Thoracic aorta (tissue), 2 donors: ENCODE measurements around the gene TPPP. TPM values are rescaled to one million over a fixed set of nuclear protein-coding genes. Genes with fewer than 3 reads are reported as not detected.

Source experiments
- ATAC-seq: fragments of 150-250 bp; one replicate; pipeline ENCODE4 v1.8.0; 2017; ENCODE audit warnings: low read depth; ENCODE audit not compliant: insufficient number of reproducible peaks, low FRiP score
- DNase-seq: peaks from one replicate; pipeline ENCODE4 v3.0.0-alpha.2; 2020; ENCODE audit warnings: low spot score
- H3K27ac ChIP-seq, 2 donors: fragments of 200-600 bp; sonication (generic); 1 replicate in 1 of 2; 2 replicates in 1 of 2; pipeline ENCODE4 v1.5.1; 2016; ENCODE audit warnings: mild to moderate bottlenecking in 2 of 2, moderate library complexity in 2 of 2
- H3K27me3 ChIP-seq: fragments of 200-600 bp; sonication (generic); replicated peaks from 2 replicates; pipeline ENCODE4 v1.6.0; 2016; ENCODE audit warnings: mild to moderate bottlenecking; ENCODE audit not compliant: insufficient read depth
- H3K36me3 ChIP-seq: fragments of 200-600 bp; sonication (generic); one replicate; pipeline ENCODE4 v1.5.1; 2016
- H3K4me1 ChIP-seq, 2 donors: fragments of 200-600 bp; sonication (generic); 1 replicate in 1 of 2; 2 replicates in 1 of 2; pipeline versions ENCODE4 v1.5.1 to v1.6.0; 2016; ENCODE audit warnings: low read depth in 2 of 2, mild to moderate bottlenecking in 1 of 2; ENCODE audit not compliant: control insufficient read depth in 1 of 2
- H3K4me3 ChIP-seq: fragments of 200-600 bp; sonication (generic); 2 replicates; pipeline ENCODE4 v1.5.1; 2016; ENCODE audit warnings: mild to moderate bottlenecking
- H3K9me3 ChIP-seq: fragments of 200-600 bp; sonication (generic); 2 replicates; pipeline ENCODE4 v1.5.1; 2016
- total RNA-seq, 2 donors: library from RNA; depleted of rRNA; stranded (reverse); fragments of >200 nt; gene quantifications; one replicate each; pipeline versions ENCODE4 v1.1.0 to v1.2.3, GENCODE V29; 2016
- TF ChIP-seq, protein P1 (sequence below): fragments of 200-600 bp; sonication (generic); IDR thresholded peaks from one replicate; pipeline ENCODE4 v1.5.1; 2019; ENCODE audit warnings: antibody characterized with exemption

The TPPP gene
- total RNA-seq, 2 donors from 2014 or later = 9.9 to 13.0 TPM

DNA sequence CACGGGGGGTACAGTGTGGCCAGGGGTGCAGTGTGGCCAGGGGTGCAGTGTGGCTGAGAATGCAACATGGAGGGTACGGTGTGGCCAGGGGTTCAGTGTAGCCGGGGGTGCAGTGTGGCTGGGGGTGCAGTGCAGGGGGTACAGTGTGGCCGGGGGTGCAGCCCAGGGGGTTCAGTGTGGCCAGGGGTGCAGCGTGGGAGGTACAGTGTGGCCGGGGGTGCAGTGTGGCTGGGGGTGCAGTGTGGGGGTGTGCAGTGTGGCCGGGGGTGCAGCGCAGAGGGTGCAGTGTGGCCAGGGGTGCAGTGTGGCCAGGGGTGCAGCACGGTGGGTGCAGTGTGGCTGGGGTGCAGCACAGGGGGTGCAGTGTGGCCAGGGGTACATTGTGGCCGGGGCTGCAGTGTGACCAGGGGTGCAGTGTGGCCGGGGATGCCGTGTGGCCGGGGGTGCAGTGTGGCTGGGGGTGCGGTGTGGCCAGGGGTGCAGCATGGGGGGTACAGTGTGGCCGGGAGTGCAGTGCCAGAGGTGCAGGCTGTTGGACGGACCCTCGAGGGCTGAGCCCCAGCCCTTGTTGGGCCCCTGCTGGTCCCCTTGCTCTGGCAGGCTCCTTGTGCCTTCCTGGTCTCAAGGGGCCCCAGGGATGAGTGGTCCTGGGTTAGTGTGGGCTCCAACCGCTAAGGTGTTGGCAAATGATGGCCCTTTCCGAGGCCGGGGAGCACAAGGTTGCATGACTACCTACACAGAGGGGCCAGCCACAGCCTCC, 17.9 kb downstream of the TPPP start:
- no peak for DNase-seq
- H3K4me1 ChIP-seq = peaks cover 28 to 38% of the 10 kb centered on the region in 2 donors

DNA sequence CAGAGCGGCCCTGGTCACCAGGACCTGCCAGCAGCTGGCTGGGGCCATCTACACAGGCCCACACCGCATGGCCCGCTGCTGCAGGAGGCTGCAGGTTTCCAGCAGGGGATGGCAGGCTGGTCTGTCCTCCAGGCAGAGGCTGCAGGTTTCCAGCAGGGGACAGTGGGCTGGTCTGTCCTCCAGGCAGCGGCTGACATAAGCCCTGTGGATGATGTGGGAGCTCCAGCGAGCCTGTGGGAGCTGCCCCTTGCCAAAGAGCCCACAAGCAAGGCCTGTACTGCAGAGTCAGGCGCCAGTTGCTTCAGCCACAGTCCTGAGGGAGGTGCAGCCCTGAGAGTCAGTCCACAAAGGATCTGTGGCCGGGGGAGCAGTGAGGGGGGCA, 18.5 kb downstream of the TPPP start:
- no peak overlapping the region for H3K27ac ChIP-seq

More for the DNA sequence above, 17.9 kb downstream of the TPPP start:
- H3K36me3 ChIP-seq = no peaks in the 10 kb centered on the region
- no peak for ATAC-seq
- TF ChIP-seq, protein P1, sequence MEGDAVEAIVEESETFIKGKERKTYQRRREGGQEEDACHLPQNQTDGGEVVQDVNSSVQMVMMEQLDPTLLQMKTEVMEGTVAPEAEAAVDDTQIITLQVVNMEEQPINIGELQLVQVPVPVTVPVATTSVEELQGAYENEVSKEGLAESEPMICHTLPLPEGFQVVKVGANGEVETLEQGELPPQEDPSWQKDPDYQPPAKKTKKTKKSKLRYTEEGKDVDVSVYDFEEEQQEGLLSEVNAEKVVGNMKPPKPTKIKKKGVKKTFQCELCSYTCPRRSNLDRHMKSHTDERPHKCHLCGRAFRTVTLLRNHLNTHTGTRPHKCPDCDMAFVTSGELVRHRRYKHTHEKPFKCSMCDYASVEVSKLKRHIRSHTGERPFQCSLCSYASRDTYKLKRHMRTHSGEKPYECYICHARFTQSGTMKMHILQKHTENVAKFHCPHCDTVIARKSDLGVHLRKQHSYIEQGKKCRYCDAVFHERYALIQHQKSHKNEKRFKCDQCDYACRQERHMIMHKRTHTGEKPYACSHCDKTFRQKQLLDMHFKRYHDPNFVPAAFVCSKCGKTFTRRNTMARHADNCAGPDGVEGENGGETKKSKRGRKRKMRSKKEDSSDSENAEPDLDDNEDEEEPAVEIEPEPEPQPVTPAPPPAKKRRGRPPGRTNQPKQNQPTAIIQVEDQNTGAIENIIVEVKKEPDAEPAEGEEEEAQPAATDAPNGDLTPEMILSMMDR = no peak
- H3K27ac ChIP-seq = no peak overlapping the region
- no peaks in the 10 kb centered on the region for H3K27me3 ChIP-seq
- no peaks in the 10 kb centered on the region for H3K9me3 ChIP-seq
- no peak overlapping the region for H3K4me3 ChIP-seq

DNA sequence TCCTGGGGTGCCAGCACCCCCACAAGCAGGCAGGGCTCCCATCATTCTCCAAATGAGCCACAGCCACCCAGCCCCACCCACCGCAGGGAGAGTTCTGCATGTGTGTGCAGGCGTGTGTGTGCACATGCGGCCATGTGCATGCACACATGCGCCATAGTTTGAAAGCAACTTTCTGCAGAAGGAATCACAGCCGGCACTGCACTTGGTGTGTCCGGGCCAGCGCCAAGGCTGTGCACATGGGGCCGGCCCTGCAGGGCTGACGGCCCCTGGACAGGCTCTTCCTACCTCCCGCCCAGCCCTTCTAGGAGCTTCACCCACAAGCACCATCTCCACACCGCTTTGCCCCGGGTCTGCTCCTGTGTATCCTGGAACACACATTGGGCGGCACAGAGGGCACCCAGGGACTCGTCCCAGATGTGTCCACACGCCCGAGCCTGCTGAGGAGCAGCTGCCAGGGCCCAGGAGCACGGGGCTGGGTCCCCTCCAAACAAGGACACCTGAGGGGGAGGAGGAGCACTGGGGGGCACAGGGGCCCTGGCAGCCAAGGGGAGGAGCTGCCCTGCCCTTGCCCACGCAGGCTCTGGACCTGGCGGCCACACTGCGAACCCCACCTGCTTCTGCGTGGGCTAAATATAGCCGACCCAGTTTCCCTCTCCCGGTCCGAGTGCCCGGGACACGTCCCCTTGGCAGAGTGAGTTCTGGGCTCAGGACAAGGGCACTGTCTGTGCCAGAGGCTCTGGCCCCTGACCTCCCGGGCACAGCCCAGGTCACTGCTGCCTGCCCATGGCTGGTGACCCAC, 19.1 kb downstream of the TPPP start:
- DNase-seq = no peak
- ATAC-seq = no peak

More for the DNA sequence above, 18.5 kb downstream of the TPPP start:
- Histone ChIP-seq H3K4me3 (no peak overlapping the region), H3K4me1 (peaks cover 28 to 38% of the 10 kb centered on the region in 2 donors), H3K9me3 (no peaks in the 10 kb centered on the region), H3K27me3 (no peaks in the 10 kb centered on the region), H3K36me3 (no peaks in the 10 kb centered on the region)
- ATAC-seq (no peak), DNase-seq (no peak)
- TF ChIP-seq, protein P1 = no peak

DNA sequence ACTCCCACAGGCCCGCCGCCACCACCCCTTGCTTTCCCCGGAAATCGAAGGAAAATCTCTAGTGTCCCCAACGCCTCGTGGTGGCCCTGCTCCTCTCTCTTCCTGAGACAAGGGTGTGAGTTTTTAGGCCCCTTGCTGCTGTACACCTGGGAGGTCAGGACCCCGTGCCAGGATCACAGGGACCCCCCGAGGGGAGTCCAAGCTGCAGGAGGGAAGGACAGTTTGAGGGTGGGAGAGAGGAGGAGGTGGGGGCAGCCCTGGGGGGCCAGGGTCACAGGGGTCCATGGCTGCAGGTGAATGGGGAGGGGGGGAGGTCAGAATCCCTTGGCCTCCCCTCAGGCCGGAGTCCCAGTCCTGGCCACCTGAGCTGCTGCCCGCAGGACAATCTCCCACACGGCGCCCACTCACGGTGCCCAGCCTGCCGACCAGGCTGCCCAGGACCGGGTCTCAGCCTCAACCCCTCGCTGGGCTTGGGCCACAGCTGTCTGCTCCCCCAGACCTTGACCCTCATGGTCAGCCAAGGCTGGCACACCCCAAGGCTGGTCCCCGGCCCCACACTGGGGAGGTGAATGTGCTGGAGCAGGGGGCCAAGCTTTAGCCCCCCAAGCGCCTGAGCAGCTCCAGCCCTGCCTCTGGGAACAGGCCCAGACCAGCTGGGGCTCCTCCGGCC, 19.9 kb downstream of the TPPP start:
- H3K27me3 ChIP-seq = no peaks in the 10 kb centered on the region
- no peaks in the 10 kb centered on the region for H3K9me3 ChIP-seq
- DNase-seq (no peak), ATAC-seq (no peak)
- TF ChIP-seq, protein P1 = no peak
- peak overlapping the region; percentile 20 for H3K4me3 ChIP-seq
- peaks cover 28 to 38% of the 10 kb centered on the region in 2 donors for H3K4me1 ChIP-seq
- H3K36me3 ChIP-seq = no peaks in the 10 kb centered on the region
- no peak overlapping the region for H3K27ac ChIP-seq

More for the DNA sequence above, 19.1 kb downstream of the TPPP start:
- Histone ChIP-seq H3K9me3 (no peaks in the 10 kb centered on the region), H3K4me3 (no peak overlapping the region), H3K27me3 (no peaks in the 10 kb centered on the region), H3K27ac (no peak overlapping the region), H3K4me1 (peaks cover 28 to 38% of the 10 kb centered on the region in 2 donors), H3K36me3 (no peaks in the 10 kb centered on the region)
- TF ChIP-seq, protein P1 = no peak
